LNCaP clone FGC (cell line): ENCODE data around the gene SETD5.
A peak's percentile ranks its signal among the peaks of the same experiment; 100 is the strongest.

Experiments used
- DNase-seq: peaks from one replicate; pipeline ENCODE4 v3.0.0-alpha.2; 2011; ENCODE audit warnings: low read depth
- H3K4me3 ChIP-seq: 2 replicates; pipeline ENCODE4 v1.5.1; 2011; ENCODE audit warnings: mild to moderate bottlenecking, low read depth, low read length, control low read depth
- CTCF ChIP-seq: IDR thresholded peaks from 2 replicates; pipeline ENCODE4 v1.5.1; 2012; ENCODE audit warnings: mild to moderate bottlenecking; ENCODE audit not compliant: control insufficient read depth, insufficient read depth; ENCODE audit errors: extremely low read depth

SETD5 gene

GRCh38 chr3:9398700-9399336 lies 1.4 kb downstream of the SETD5 start:
- no peak for TF ChIP-seq CTCF
- H3K4me3 ChIP-seq: peak overlapping the region; percentile 98
- no peak for DNase-seq

GRCh38 chr3:9399337-9399703 lies 1.9 kb downstream of the SETD5 start:
- peak overlapping the region; percentile 98 for H3K4me3 ChIP-seq
- TF ChIP-seq CTCF: no peak
- DNase-seq: no peak

- DNase-seq: peak; percentile 92
- TF ChIP-seq CTCF: no peak
- peak overlapping the region; percentile 98 for H3K4me3 ChIP-seq
Measured at GRCh38 chr3:9399746-9400145, 2.3 kb downstream of the SETD5 start.

- peak overlapping the region; percentile 98 for H3K4me3 ChIP-seq
- no peak for DNase-seq
- TF ChIP-seq CTCF: no peak
Measured at GRCh38 chr3:9400616-9401015, 3.2 kb downstream of the SETD5 start.

GRCh38 chr3:9401986-9402385 lies 4.6 kb downstream of the SETD5 start:
- no peak for DNase-seq
- TF ChIP-seq CTCF: no peak
- H3K4me3 ChIP-seq: peak overlapping the region; percentile 98

- peak overlapping the region; percentile 98 for H3K4me3 ChIP-seq
- DNase-seq: no peak
- TF ChIP-seq CTCF: no peak
Measured at GRCh38 chr3:9402410-9403228, 5.2 kb downstream of the SETD5 start.

- TF ChIP-seq CTCF: no peak
- DNase-seq: no peak
- H3K4me3 ChIP-seq: peak overlapping the region; percentile 98
Measured at GRCh38 chr3:9403463-9403862, 6.0 kb downstream of the SETD5 start.
